Pons (tissue), 1 donor: ENCODE data around the gene GSTK1.

Experiments
- DNase-seq: peaks from one replicate; pipeline ENCODE4 v3.0.0-alpha.2; 2016; ENCODE audit warnings: low spot score

Gene GSTK1

GRCh38 chr7:143300959-143301935, 38.0 kb downstream of the GSTK1 start:
- no peak for DNase-seq

- DNase-seq, result no peak
Measured at GRCh38 chr7:143303733-143304132, 40.5 kb downstream of the GSTK1 start.

DNA sequence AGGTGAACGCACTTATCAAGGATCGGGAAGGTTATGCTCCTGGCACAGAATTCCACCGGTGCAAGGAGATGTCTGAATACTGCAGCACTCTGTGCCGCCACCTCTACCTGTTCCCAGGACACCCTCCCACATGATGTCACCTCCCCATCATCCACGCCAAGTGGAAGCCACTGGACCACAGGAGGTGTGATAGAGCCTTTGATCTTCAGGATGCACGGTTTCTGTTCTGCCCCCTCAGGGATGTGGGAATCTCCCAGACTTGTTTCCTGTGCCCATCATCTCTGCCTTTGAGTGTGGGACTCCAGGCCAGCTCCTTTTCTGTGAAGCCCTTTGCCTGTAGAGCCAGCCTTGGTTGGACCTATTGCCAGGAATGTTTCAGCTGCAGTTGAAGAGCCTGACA, 41.7 kb downstream of the GSTK1 start:
- DNase-seq, result no peak

- peak; percentile 74 for DNase-seq
Measured at GRCh38 chr7:143305423-143306070, 42.3 kb downstream of the GSTK1 start.

DNA sequence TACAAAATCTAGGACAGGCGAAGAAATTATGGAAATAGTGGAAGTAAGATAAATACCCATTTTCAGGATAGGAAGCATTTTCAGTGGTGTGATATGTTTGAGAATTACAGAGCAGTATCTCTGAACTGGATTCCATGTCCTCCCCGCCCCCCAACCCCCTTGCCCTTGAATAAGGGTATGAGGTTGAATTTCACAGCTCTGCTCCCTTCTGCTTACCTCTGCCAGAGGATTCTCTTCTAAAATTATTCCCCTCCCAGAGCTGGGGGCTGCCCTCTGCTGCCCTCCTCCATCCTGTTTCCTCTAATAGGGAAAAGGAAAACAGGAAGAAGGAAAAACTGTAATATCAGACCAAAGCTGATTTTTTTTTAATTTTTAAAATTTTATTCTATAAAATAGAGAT, 45.4 kb downstream of the GSTK1 start:
- DNase-seq, result no peak

DNA sequence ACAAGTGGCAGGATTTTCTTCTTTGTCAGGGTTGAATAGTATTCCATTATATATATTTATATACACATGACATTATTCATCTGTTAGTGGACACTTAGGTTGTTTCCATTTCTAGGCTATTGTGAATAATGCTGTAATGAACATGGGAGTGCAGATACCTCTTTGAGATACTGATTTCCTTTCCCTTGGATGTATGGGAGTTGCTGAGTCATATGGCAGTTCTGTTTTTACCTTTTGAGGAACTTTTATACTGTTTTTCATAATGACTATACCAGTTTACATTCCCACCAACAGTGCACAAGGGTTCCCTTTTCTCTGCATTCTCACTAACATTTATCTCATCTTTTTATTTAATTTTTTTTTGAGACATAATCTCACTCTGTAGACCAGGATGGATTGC, 50.9 kb downstream of the GSTK1 start:
- DNase-seq, result no peak

- no peak for DNase-seq
Measured at GRCh38 chr7:143315776-143316175, 52.5 kb downstream of the GSTK1 start, which contains the start of gene CLCN1. Gene CLCN1 (plus strand): TSS chr7:143316111. CDS start chr7:143316213, 102 bp downstream.

- DNase-seq, result no peak
Measured at GRCh38 chr7:143316492-143316891, 53.3 kb downstream of the GSTK1 start.

DNA sequence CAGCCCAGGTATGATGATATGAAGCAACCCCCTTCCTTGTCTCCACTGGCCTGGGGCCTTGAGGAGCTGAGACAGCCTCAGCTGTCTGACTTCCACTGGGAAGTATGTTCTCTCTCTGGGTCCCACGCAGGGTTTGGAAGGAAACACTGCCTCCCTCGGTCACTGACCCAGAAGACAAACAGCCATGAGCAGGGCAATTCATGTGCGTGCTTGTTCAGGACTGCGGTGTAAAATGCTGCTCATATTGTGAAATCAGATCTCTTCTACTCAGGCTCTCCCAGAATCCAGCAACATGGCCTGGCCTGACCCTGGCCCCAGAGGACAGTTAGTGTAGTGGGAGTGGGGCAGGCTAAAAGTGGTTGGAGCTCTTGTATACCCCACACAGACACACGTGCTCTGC, 55.4 kb downstream of the GSTK1 start:
- no peak for DNase-seq
